H9 (cell line): ENCODE data around the gene BLTP1. TPM values are rescaled to one million over a fixed set of nuclear protein-coding genes. Genes with fewer than 3 reads are reported as not detected.

Experiments
- DNase-seq: peaks from one replicate; pipeline ENCODE4 v3.0.0-alpha.2; 2017
- H2AFZ ChIP-seq: one replicate; pipeline ENCODE4 v1.6.1; 2013; ENCODE audit warnings: mild to moderate bottlenecking, low read length, control low read depth, moderate library complexity
- H2AK5ac ChIP-seq: 2 replicates; pipeline ENCODE4 v1.6.1; 2013; ENCODE audit warnings: low read length, control low read depth, mixed read lengths; ENCODE audit not compliant: insufficient read length
- H2BK120ac ChIP-seq: one replicate; pipeline ENCODE4 v1.6.1; 2013; ENCODE audit warnings: low read depth, mild to moderate bottlenecking, low read length, control low read depth, inconsistent platforms; ENCODE audit not compliant: poor library complexity, severe bottlenecking
- H2BK12ac ChIP-seq: 2 replicates; pipeline ENCODE4 v1.6.1; 2013; ENCODE audit warnings: low read length, control low read depth, mixed read lengths, low read depth; ENCODE audit not compliant: insufficient read length
- H2BK15ac ChIP-seq: 2 replicates; pipeline ENCODE4 v1.6.1; 2013; ENCODE audit warnings: low read depth, low read length, control low read depth
- H2BK20ac ChIP-seq: one replicate; pipeline ENCODE4 v1.6.1; 2013; ENCODE audit warnings: low read depth, mild to moderate bottlenecking, low read length, control low read depth, inconsistent platforms; ENCODE audit not compliant: poor library complexity, severe bottlenecking
- H2BK5ac ChIP-seq: 2 replicates; pipeline ENCODE4 v1.6.1; 2013; ENCODE audit warnings: low read length, control low read depth, mixed read lengths; ENCODE audit not compliant: insufficient read length
- H3K14ac ChIP-seq: 2 replicates; pipeline ENCODE4 v1.6.1; 2013; ENCODE audit warnings: low read length, control low read depth; ENCODE audit not compliant: insufficient read depth
- H3K18ac ChIP-seq: 2 replicates; pipeline ENCODE4 v1.6.1; 2013; ENCODE audit warnings: low read depth, mild to moderate bottlenecking, mixed read lengths, low read length, control low read depth; ENCODE audit not compliant: insufficient read length
- H3K23ac ChIP-seq: 2 replicates; pipeline ENCODE4 v1.6.1; 2013; ENCODE audit warnings: low read length, control low read depth, mixed read lengths, low read depth; ENCODE audit not compliant: insufficient read length
- H3K23me2 ChIP-seq: 2 replicates; pipeline ENCODE4 v1.6.1; 2013; ENCODE audit warnings: low read depth, mild to moderate bottlenecking, mixed read lengths, low read length, control low read depth; ENCODE audit not compliant: insufficient read length, poor library complexity, severe bottlenecking
- H3K27ac ChIP-seq: 2 replicates; pipeline ENCODE4 v1.5.1; 2013; ENCODE audit warnings: low read length, control low read depth, mixed read lengths, low read depth; ENCODE audit not compliant: insufficient read length
- H3K27me3 ChIP-seq: 2 replicates; pipeline ENCODE4 v1.6.1; 2013; ENCODE audit warnings: low read length, control low read depth, inconsistent platforms; ENCODE audit not compliant: insufficient read depth
- H3K4ac ChIP-seq: 2 replicates; pipeline ENCODE4 v1.6.1; 2013; ENCODE audit warnings: low read depth, mild to moderate bottlenecking, control low read depth, inconsistent platforms, low read length, moderate library complexity
- H3K4me1 ChIP-seq: 2 replicates; pipeline ENCODE4 v1.6.1; 2013; ENCODE audit warnings: low read length, control low read depth, inconsistent platforms; ENCODE audit not compliant: insufficient read depth
- H3K4me2 ChIP-seq: 2 replicates; pipeline ENCODE4 v1.6.1; 2013; ENCODE audit warnings: low read length, control low read depth, mixed read lengths; ENCODE audit not compliant: insufficient read length, insufficient read depth
- H3K56ac ChIP-seq: 2 replicates; pipeline ENCODE4 v1.6.1; 2013; ENCODE audit warnings: low read depth, mild to moderate bottlenecking, mixed read lengths, low read length, control low read depth; ENCODE audit not compliant: insufficient read length
- H3K79me1 ChIP-seq: 2 replicates; pipeline ENCODE4 v1.6.1; 2013; ENCODE audit warnings: low read depth, mild to moderate bottlenecking, moderate library complexity, low read length, control low read depth, inconsistent platforms; ENCODE audit not compliant: insufficient read depth, poor library complexity, severe bottlenecking
- H3K79me2 ChIP-seq: 2 replicates; pipeline ENCODE4 v1.6.1; 2013; ENCODE audit warnings: low read length, control low read depth, inconsistent platforms; ENCODE audit not compliant: insufficient read depth
- H3K9ac ChIP-seq: 2 replicates; pipeline ENCODE4 v1.6.1; 2013; ENCODE audit warnings: low read length, control low read depth, mixed read lengths; ENCODE audit not compliant: insufficient read length; ENCODE audit errors: extremely low read depth
- H3K9me3 ChIP-seq: one replicate; pipeline ENCODE4 v1.6.1; 2013; ENCODE audit warnings: low read depth, low read length, inconsistent platforms; ENCODE audit not compliant: control insufficient read depth
- H3T11ph ChIP-seq: one replicate; pipeline ENCODE4 v1.6.1; 2013; ENCODE audit warnings: mild to moderate bottlenecking, low read length, control low read depth, inconsistent platforms
- H4K20me1 ChIP-seq: one replicate; pipeline ENCODE4 v1.6.1; 2013; ENCODE audit not compliant: control insufficient read depth, insufficient read length, insufficient read depth
- H4K5ac ChIP-seq: 2 replicates; pipeline ENCODE4 v1.6.1; 2013; ENCODE audit warnings: low read depth, mild to moderate bottlenecking, mixed read lengths, low read length, control low read depth; ENCODE audit not compliant: insufficient read length
- H4K8ac ChIP-seq: replicated peaks from 2 replicates; pipeline ENCODE4 v1.6.1; 2013; ENCODE audit warnings: low read length, control low read depth, mixed read lengths, low read depth; ENCODE audit not compliant: insufficient read length
- H4K91ac ChIP-seq: 2 replicates; pipeline ENCODE4 v1.6.1; 2013; ENCODE audit warnings: low read depth, mild to moderate bottlenecking, moderate library complexity, mixed read lengths, low read length, control low read depth; ENCODE audit not compliant: insufficient read length
- H3K27ac Mint-ChIP-seq, 3 experiments: 2 replicates in 2 of 3; 3 replicates in 1 of 3; pipeline ENCODE4 v1.8.0; 2020 to 2021; ENCODE audit warnings: mixed read lengths in 3 of 3, mild to moderate bottlenecking in 1 of 3, moderate library complexity in 1 of 3
- H3K27me3 Mint-ChIP-seq: 2 replicates; pipeline ENCODE4 v1.8.0; 2021; ENCODE audit warnings: low read depth, mild to moderate bottlenecking, moderate library complexity, mixed read lengths
- H3K36me3 Mint-ChIP-seq, 3 experiments: 2 replicates in 2 of 3; 3 replicates in 1 of 3; pipeline ENCODE4 v1.8.0; 2020 to 2021; ENCODE audit warnings: low read depth in 3 of 3, mixed read lengths in 3 of 3; ENCODE audit not compliant: insufficient read depth in 1 of 3
- H3K4me1 Mint-ChIP-seq, 2 experiments: 2 replicates each; pipeline ENCODE4 v1.8.0; 2020; ENCODE audit warnings: mixed read lengths in 2 of 2
- H3K4me3 Mint-ChIP-seq, 2 experiments: 2 replicates in 1 of 2; 3 replicates in 1 of 2; pipeline ENCODE4 v1.8.0; 2020 to 2021; ENCODE audit warnings: mild to moderate bottlenecking in 2 of 2, mixed read lengths in 2 of 2, moderate library complexity in 1 of 2
- H3K9me3 Mint-ChIP-seq, 2 experiments: 2 replicates in 1 of 2; 3 replicates in 1 of 2; pipeline ENCODE4 v1.8.0; 2020; ENCODE audit warnings: mild to moderate bottlenecking in 2 of 2, mixed read lengths in 2 of 2, moderate library complexity in 1 of 2
- WGBS: extraction: QIAGEN DNeasy Blood & Tissue Kit; methylation state at CpG from one replicate; pipeline ENCODE4 v1.1.7; 2013; ENCODE audit warnings: missing lambda C conversion rate, low lambda C conversion rate, mixed read lengths; ENCODE audit not compliant: insufficient read length; ENCODE audit errors: extremely low coverage; 5-methylcytosine and 5-hydroxymethylcytosine counted together
- total RNA-seq: library from RNA; stranded (reverse); gene quantifications from 2 replicates; pipeline ENCODE4 v1.2.1, GENCODE V29; 2021
- TF ChIP-seq, protein P1 (sequence below): fragments of 200-600 bp; sonication (generic); conservative IDR thresholded peaks from 3 replicates; pipeline ENCODE4 v1.8.0; 2021; ENCODE audit warnings: antibody characterized with exemption, mild to moderate bottlenecking

Gene BLTP1
- total RNA-seq, 1 experiment from 2014 or later: 27.4 TPM

DNA sequence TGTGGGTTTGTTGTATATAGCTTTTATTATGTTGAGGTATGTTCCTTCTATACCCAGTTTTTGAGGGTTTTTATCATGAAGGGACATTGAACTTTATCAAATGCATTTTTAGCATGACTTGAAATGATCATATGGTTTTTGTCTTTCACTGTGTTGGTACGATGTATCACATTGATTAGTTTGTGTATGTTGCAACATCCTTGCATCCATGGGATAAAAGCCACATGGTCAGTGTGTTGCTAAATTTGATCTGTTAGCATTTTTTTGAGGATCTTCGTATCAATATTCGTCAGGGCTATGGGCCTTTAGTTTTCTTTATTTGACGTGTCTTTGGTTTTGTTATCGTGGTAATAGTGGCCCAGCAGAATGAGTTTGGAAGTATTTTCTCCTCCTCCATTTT lies 11.3 kb upstream of the BLTP1 start:
- H3K27me3 ChIP-seq: no peaks in the 10 kb centered on the region

More for the DNA sequence above, 11.3 kb upstream of the BLTP1 start:
- no peak overlapping the region for H3K27ac Mint-ChIP-seq
- no peak overlapping the region for H3K4me2 ChIP-seq
- no peak overlapping the region for H3K23ac ChIP-seq
- H4K20me1 ChIP-seq: no peaks in the 10 kb centered on the region
- H2AK5ac ChIP-seq: no peak overlapping the region
- H3K4me1 ChIP-seq: no peaks in the 10 kb centered on the region
- no peak overlapping the region for H2BK12ac ChIP-seq
- no peak overlapping the region for H3K4ac ChIP-seq
- H3K18ac ChIP-seq: no peak overlapping the region
- no peak overlapping the region for H2BK15ac ChIP-seq
- H2BK20ac ChIP-seq: no peak overlapping the region
- H4K8ac ChIP-seq: no peak overlapping the region
- no peaks in the 10 kb centered on the region for H3K36me3 Mint-ChIP-seq
- no peaks in the 10 kb centered on the region for H3K4me1 Mint-ChIP-seq
- WGBS: no CpG with 5 or more reads among the region's 5 CpGs
- DNase-seq: no peak
- H2BK120ac ChIP-seq: no peak overlapping the region
- H3K9ac ChIP-seq: no peak overlapping the region
- H4K91ac ChIP-seq: no peak overlapping the region
- H2BK5ac ChIP-seq: no peak overlapping the region
- H3K4me3 Mint-ChIP-seq: no peak overlapping the region
- TF ChIP-seq, protein P1, sequence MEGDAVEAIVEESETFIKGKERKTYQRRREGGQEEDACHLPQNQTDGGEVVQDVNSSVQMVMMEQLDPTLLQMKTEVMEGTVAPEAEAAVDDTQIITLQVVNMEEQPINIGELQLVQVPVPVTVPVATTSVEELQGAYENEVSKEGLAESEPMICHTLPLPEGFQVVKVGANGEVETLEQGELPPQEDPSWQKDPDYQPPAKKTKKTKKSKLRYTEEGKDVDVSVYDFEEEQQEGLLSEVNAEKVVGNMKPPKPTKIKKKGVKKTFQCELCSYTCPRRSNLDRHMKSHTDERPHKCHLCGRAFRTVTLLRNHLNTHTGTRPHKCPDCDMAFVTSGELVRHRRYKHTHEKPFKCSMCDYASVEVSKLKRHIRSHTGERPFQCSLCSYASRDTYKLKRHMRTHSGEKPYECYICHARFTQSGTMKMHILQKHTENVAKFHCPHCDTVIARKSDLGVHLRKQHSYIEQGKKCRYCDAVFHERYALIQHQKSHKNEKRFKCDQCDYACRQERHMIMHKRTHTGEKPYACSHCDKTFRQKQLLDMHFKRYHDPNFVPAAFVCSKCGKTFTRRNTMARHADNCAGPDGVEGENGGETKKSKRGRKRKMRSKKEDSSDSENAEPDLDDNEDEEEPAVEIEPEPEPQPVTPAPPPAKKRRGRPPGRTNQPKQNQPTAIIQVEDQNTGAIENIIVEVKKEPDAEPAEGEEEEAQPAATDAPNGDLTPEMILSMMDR: no peak
- H4K5ac ChIP-seq: no peak overlapping the region
- H3T11ph ChIP-seq: no peak overlapping the region
- no peaks in the 10 kb centered on the region for H3K79me1 ChIP-seq
- no peak overlapping the region for H2AFZ ChIP-seq
- H3K14ac ChIP-seq: no peak overlapping the region
- H3K9me3 Mint-ChIP-seq: peaks cover 0 to 2% of the 10 kb centered on the region in 2 experiments; a peak in 3 of 5 replicates
- no peak overlapping the region for H3K56ac ChIP-seq
- H3K27ac ChIP-seq: no peak overlapping the region
- peaks cover 9% of the 10 kb centered on the region for H3K27me3 Mint-ChIP-seq
- no peaks in the 10 kb centered on the region; the same call in 1 of the 2 replicates for H3K79me2 ChIP-seq
- H3K9me3 ChIP-seq: no peaks in the 10 kb centered on the region
- no peaks in the 10 kb centered on the region for H3K23me2 ChIP-seq
